GM19395 (cell line): ENCODE measurements around the gene HEXB.

Experiments used
- ATAC-seq: cut with Tn5 transposase; IDR thresholded peaks from one replicate; pipeline ENCODE4 v1.9.1; 2021; ENCODE audit warnings: mild to moderate bottlenecking, moderate library complexity; ENCODE audit not compliant: unreplicated experiment

Gene HEXB

DNA sequence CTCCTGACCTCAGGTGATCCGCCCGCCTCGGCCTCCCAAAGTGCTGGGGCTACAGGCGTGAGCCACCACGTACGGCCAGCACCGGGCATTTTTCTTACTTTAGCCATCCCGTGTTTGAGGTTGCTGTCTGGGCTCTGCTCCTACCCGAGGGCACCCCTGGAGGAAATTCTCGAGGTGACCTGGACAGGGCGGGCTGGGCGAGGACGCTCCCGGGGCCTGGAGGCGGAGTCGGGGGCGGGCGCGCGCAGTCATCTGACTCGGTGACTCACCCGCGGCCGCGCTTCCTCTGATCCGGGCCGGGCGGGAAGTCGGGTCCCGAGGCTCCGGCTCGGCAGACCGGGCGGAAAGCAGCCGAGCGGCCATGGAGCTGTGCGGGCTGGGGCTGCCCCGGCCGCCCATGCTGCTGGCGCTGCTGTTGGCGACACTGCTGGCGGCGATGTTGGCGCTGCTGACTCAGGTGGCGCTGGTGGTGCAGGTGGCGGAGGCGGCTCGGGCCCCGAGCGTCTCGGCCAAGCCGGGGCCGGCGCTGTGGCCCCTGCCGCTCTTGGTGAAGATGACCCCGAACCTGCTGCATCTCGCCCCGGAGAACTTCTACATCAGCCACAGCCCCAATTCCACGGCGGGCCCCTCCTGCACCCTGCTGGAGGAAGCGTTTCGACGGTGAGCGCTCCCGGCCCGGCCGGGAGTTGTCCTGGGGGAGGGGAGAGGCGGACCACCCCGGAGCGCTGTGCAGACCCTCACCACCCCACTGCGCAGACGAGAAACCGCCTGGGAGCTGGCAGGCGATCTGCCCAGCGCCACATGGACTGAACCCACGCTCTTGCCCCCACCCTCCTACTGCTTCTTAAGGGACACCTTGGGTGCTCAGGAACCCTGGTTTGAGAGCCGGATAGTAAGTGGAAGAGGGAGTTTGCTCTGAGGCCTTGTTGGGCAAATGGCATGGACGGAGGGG is at the start of gene HEXB:
Gene HEXB, plus strand, starts transcription at position 334 of the 952 bp plus-strand sequence. Its CDS starts 28 bp downstream, at position 362.
- peak; percentile 71 for ATAC-seq

DNA sequence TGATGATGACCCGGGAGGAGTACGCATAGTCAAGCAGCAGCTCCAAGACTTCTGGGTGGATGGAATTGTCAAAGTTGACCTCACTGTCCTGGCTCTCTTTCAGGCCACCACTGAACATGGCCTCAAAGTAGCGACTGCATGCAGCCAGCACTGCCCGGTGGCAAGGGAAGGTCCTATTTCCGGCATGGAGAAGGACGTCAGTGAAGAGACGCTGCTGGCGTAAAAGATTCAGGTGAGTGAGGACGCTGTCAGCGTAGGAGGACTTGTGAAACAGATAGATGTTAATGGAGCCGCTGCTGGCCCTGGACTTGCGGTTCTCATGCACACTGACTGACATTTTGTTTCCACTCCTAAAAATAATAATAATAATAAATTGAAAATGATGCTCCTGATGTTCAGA is 48.9 kb upstream of the HEXB start:
- ATAC-seq: no peak

DNA sequence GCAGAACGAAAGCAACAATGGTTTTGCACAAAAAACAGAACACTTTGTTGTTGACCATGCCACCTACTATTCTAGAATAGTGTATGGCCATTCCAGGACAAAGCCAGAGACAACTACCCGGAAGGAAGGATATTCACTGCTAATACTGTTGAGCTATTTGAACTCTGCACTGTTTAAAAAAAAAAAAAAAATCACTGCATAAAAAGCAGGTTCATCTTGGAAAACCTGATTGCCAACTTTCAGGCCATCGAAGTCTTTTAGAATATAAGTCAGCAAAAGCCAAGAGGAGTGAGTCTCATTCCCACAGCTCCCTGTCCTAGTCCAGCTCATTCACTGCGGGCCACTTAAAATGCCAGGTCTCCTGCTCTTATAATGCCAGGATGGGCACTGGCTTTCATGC is 48.5 kb upstream of the HEXB start:
- ATAC-seq: no peak

DNA sequence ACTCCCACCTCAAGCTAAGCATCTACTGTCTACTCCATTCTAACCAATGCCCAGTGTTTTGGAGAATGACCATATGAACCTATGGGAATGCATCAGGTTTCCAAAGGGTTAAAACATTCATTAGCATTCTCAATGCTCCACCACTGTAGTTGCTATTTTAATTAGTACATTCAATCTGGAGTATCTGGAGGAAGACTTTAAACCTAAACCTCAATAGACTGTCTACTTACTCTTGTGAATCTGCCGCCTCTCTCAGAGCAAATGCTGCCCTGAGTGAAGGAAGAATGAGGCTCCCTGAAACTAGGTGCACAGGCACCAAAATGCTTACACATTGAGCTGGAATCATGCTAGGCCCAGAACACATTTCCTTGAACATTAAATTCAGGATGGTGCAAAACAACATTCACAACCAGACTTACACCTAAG is 46.5 kb upstream of the HEXB start:
- ATAC-seq: no peak

DNA sequence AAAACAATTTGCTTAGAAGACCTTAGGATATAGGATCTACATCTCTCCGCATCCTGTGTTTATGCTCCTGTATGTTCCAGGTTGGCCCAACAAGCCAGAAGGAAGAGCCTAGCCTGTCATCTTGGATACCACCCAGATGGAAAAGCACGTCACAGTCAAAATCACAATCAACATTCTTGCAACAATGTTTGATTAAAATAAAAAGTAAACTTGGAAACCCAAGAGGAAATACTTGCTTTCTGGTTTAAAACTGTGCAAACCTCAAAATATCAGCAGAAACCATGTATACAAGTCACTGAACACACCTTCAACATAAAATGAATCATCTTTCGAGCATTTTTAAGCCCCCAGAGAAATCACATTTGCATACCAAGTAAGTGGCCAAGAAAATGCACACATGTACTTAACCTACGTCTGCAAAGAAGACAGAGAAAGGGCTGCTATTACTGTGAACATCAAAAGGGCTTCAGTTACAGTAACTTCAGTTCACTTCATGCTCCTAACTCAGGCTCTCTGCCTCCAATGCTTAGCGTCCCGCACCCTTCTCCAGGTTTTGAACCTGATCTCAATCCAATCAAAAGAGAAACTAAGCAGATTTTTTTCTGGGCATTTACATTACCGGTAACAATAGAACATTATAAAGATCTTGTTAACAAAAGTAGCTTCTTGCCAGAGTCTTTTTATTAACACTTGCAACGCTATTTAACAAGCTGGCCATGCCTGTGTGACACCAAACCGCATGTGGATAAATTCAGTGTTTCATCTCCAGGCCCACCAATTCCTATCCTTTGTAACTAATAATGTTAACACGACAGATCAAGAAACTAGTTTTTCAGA is 45.8 kb upstream of the HEXB start:
- peak; percentile 32 for ATAC-seq

DNA sequence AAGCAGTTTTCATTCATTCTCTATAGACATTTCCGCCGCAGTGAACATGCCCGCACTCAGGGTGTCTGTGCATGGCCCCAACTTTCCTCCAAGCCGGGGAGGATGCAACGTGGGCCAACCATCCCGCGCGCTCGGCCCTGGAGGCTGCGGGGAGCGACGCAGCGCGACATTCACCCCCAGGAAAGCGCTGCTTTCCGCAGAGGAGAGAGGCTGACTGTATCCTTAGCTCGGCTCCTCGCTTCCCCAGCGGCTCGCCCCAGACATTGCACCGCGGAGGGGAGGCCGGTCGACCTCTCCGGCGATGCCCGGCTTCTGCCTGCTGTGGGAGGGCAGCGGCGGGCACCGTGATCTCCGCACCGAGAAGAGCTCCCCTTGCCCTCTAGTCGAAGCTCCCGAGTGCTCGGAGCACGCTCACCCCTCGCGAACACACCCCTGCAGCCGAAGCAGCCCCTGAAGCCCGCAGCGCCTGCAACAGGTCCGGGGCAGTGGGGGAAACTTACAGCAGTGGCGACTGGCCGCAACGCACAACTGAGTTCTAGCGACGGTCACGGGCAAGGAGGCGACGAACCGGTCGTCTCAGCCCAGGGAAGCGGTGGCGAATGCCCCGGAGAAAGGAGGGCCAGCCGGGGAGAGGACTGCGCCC is 45.1 kb upstream of the HEXB start:
- ATAC-seq: peak; percentile 32

DNA sequence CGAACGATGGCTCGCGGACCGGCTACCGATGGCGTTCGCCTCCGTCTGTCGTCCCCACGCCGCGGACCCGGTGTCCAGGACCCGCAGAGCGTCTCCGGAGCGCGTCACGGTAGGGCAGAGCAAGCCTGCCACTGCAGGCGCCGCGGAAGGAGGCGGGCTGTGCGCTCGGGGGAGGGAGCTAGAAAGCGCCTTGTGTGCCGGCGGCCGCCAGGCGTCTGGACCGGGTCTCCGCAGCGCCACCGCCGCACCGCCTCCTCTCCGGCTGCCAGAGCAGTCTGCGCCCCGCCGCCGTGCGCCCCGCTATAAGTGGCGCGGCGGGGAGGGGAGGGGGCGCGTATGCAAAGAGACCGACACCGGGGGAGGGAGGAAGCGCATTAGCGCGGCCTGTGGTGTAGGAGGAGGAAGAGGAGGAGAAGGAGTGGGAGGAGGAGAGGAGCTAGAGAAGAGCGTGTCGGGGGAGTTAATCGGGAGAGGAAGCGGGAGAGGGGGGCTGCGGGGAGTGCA is 44.5 kb upstream of the HEXB start, which contains the start of gene ENC1:
Gene ENC1, minus strand, starts transcription at position 279 of the 504 bp plus-strand sequence. CDS start 4,243 bp downstream, outside the sequence.
- ATAC-seq: peak; percentile 61

DNA sequence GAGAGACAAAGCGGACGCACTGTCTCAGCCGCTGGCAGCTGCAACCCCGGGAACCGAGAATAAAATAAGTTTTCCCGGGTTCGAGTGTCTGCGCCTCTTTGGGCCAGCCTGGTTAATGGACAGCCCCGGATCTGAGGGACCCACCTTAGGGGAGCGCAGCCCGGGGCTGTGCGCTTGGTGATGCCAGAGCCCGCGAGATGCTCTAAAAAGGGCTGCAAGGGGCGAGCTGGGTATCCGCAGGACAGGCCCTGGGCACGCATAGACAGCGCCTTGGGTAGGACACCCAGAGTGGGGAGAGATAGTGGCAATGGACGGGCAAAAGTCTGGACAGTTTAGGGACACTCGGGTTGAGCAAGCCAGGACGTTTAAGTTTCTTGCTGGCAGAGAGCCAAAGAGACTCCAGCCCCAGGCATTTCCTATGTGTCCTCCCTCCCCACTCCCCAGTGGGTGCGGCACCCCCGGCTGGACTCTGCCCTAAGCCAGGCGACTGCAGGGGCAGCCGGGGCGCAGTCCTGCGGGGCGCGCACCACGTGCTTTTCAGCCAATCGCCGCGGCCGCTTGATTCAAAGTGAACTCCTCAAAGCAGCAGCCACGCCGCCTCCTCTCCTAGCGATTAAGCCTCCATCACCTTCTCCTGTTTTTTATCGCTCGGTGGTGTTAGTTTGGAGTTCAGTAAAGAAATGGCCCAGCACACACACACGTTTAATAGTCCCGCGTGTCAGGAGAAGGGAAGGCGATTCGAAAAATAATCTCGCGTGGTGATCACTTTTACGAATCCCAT is 43.9 kb upstream of the HEXB start:
- ATAC-seq: peak; percentile 24

DNA sequence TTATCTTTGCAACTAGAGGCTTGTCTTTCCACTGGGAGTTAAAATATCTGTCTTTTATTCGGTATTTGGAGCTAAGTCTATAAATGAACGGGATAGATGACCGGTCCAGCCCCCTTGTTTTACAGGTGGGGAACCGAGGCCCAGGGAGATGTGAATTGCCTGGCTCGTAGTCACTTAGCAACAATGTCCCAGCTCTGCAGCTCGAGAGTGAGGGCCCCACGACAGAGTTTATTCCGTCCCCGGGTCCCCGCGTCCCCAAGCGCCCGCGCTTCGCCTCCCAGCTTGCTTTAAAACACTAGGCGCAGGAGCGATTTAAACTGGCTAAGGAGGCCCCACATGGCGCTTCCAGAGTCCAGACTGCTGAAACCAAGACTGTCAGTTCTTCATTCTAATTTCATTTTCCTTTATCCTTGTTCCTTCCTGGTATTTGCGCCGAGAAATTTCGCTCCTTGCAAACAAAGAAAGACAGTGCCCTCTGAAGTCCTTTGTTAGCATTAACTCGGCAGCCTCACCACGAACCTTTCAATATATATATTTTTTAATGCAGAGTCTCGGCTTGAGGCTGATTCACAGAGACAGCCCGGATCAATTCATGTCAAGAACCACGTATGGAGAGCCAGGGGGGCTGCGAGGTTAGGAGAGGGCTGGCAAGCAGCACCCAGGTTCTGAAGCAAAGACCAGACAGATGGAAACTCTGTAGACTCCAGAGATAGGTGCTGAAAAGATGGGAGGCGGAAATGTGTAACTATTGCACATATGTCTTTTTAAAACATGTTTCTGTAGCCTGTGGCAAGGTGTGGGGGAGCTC is 43.1 kb upstream of the HEXB start:
- ATAC-seq: no peak

DNA sequence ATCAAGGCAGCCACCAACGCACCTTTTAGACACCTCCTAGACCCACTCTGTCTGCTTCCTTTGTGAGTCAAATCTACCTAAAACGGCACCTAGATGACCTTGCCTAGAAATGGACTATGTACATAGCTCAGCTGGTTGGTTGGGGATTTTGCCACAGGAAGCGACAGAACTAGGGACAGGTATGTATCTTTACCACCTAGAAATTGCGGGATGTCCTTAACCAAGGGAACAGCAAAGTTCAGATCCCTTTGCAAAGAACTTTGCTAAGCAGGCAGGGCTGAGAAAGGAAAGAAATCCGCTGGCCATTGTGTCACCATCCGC is 42.5 kb upstream of the HEXB start:
- ATAC-seq: no peak

DNA sequence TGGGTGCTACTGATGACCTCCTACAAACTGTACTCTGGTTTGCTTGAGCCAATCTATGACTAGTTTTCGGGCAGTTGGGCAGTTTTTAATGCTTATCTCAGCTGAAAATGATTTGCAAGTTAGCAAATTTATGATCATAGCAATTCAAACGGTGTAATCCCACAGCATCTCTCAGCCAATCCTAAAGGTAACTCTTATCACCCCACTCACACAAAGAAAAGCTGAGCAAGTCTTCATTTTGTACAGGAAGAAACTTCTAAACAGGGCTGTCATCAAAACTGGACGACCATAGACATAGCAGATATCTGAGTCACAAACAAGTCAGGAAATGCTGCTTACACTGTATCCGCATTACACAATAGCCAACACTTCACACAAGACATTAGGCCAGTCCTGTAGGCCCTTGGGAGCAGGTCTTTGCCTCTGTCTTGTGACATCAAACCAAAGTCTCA is 41.9 kb upstream of the HEXB start:
- no peak for ATAC-seq

DNA sequence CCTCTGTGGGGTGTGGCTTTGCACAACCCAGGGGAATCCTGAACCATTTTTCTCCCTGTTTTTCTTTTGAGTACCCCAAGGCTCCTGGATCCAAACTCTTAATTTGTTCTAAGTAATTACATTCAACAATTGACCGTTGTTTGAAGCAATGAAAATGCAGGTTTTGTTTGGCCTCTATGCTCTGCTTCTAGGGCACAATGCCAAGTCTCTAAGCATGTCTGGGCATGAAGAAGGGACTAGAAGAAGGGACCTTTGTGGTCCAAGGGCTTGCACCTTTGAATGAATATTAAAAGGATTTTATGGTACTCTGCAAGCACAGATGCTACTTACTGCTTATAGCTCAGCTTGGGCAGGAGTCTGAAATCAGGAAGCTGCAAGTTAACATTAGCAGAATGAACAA is 37.9 kb upstream of the HEXB start:
- ATAC-seq: no peak

DNA sequence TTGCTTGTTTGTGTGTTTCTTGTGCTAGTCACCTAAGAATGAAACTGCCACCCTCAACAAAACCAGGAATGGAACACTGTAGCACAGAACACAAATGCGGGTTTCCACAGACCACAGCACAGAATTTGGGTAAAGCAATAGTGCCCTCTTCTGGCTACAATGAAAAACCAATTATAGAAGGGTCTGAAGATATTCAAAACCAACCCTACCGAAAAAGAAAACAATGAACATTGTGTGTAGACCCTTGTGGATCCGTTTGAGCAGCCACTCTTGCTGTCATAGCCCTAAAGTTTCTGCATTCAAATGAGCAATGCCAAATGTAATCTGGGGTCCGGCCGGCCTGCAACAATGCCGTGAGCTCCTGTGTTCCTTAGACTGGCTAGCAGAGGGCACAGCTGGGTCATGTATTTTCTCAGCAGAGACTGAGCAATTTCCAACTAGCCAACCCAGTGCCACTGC is 36.2 kb upstream of the HEXB start:
- ATAC-seq: peak; percentile 82

DNA sequence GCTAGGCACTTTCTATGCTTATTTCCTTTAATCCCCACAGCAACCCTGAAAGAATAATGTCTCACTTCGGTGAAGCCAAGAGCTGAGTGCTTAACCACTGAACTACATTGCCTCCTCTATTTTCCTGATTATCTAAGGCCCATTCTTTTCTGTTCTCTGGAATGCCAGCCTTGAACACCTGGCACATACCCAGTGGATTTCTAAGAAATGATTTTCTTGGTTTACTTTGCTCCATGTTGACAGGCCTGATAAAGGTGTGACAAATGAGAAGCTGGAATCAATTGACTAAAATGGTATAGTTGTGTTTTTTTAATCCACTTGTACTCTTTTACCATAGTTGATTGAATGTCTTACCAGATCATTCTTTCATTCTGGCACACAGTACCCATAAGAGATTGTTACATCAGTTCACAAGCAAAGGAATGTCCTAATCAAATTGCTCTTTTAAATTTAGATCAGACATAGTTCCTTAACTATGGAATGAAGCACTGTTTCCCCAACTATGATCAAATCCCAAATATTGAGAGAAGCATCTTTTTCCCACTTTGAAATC is 35.5 kb upstream of the HEXB start:
- no peak for ATAC-seq

DNA sequence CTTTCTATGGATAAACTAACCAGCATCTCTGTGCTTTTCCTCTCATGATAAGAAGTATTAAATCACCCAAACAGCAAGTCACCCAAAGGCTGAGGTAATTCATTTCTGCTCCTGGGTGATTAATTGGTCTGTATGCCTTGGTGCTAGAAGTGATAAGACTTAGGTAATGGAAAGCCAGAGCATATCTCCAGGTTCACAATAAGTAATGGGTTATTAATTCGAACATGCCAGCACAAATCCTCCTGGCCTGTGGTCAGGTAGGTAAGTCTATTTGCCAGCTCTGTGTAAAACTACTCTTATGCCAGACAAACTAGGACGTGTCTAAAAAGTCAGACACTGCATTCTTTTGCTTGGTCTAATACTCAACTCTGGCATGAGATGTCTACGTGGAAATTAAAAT is 33.3 kb upstream of the HEXB start:
- no peak for ATAC-seq

DNA sequence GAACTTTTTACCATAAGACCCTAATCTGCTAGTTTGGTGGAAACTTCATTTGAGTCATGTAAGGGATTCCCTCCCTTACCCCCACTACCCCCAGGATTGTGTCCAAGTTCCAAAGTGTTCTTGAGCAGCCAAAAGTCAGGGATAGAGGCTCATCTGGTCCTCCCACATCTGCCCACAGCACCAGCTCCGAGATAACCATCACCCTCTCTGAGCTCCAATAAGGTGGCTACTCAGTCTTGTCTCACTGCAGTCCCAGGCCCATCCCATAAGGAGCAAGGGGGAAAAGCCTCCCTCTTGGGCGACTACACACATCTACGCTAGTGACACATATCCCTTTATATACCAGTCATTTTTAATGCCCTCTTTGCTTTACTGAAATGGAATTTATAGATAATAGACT is 32.5 kb upstream of the HEXB start:
- no peak for ATAC-seq

DNA sequence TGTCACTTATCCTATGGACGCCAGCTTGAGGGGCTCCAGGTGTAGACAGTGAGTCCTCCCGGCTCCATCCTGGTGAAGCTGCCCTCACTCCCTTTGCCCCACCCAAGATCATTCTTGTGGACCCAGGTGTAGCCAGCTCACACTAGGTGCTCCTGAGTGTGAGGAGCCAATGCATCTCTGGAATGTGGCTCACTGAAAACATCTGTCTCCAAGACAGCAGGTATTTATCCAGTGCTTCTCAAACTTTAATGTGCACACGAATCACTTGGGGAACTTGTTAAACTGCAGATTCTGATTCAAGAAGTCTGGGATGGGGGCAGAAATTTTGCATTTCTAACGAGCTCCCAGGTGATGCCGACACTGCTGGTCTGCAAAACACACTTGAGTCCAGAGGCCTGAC is 31.0 kb upstream of the HEXB start:
- ATAC-seq: no peak

DNA sequence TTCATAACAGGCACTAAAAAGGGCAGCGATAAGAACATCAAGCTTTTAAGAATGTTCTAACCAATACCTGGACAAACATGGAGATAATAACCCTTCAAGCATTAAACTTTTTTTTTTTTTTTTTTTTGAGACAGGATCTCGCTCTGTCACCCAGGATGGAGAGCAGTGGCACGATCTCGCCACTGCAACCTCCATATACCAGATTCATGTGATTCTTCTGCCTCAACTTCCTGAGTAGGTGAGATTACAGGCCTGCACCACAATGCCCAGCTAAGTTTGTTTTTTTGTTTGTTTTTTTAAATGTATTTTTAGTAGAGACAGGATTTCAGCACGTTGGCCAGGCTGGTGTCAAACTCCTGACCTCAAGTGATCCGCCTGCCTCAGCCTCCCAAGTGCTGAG is 29.8 kb upstream of the HEXB start:
- no peak for ATAC-seq

DNA sequence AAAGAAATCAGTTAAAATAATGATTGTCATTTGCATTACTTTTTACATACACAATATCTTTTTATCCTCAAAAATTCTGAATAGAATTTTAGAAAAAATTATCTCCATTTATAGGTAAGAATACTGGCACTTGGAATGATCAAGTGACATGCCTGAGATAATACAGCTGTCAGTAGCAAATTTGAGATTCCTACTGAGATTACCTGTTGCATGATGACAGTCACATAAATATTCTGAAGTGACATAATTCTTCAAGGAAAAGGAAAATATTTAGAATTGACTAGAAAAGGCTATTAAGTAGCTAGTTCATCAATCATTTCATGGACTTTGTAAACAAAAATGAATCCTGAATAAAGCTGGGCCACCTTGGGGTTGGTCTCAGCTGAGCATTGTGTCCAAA is 29.3 kb upstream of the HEXB start:
- ATAC-seq: no peak
